ENCODE measurements around the gene IL13RA1. TPM values are rescaled to one million over a fixed set of nuclear protein-coding genes. Genes with fewer than 3 reads are reported as not detected.

The IL13RA1 gene
- 29.2 and 29.6 TPM in 2 replicates for total RNA-seq

GRCh38 chrX:118726887-118727685 lies at the start of gene IL13RA1:
TSS of gene IL13RA1 (plus strand) at chrX:118727606. CDS start at chrX:118727639, 33 bp downstream.

DNA sequence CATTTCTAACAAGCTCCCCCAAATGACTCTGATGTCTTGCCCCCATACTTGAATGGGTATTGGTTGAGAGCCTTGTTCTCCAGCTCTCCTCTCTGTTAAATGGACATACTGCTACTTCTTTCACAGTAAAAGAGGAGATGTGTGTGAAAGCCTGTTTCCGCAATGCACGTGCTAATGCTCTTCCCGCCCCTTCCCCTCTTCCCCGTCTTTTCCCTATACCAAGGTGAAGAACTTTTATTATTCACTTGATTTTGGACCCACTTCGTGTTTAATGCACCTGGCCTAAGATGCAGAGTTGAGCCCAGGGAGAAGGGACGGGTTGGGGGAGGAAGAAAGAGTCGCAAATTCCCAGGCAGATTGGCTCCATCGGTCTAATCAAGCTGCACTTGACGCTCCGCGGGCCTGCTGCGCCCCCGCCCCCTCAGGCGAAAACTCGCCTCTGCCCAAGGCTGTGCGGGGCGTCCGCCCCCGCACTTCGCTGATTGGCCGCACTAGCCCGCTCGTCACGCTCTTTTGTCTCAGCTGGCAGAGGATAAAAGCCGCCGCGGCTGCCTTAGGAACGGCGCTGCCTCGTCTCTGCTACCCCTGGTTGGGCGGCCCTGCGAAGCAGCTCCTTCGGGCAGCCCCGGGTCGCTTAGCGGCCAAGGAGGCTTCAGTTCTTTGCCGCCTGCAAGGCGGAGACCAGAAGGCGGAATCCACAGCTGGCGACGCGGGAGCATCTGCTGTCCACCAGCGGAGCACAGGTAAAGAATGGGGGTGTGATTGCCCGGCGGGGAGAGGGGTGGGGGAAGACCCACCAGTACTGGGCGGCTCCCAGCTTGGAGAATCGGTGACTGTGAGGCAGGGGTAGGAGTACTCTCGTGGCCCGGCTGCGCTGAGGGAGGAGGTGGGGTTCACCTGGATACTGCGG lies 96.1 kb downstream of the IL13RA1 start, which contains the start of gene ZCCHC12:
Gene ZCCHC12 (plus strand): TSS at position 562 of the 910 bp plus-strand sequence. CDS start 1,421 bp downstream, outside the sequence.

Other genes with a start within 250 kb of the IL13RA1 start
- gene DOCK11, start 231.8 kb upstream of the IL13RA1 start, total RNA-seq, result 0.21 and 0.48 TPM in 2 replicates
- gene ZCCHC12, start 96.2 kb downstream of the IL13RA1 start, total RNA-seq, result not detected in 2 replicates
- 0.21 and 1.7 TPM in 2 replicates for gene LONRF3, start 247.0 kb downstream of the IL13RA1 start, total RNA-seq